GM12875 (cell line): ENCODE data around the gene AFAP1L2.
A peak's percentile ranks its signal among the peaks of the same experiment; 100 is the strongest.

Experiments
- H3K4me3 ChIP-seq: one replicate; pipeline ENCODE4 v1.5.1; 2011; ENCODE audit warnings: low read depth, low read length, control low read depth
- TF ChIP-seq, protein P1 (sequence below): IDR thresholded peaks from 2 replicates; pipeline ENCODE4 v1.5.1; 2011; ENCODE audit warnings: low read depth, mild to moderate bottlenecking, control low read depth, inconsistent platforms, low read length, moderate library complexity, borderline replicate concordance; ENCODE audit not compliant: insufficient read depth

AFAP1L2 gene

DNA sequence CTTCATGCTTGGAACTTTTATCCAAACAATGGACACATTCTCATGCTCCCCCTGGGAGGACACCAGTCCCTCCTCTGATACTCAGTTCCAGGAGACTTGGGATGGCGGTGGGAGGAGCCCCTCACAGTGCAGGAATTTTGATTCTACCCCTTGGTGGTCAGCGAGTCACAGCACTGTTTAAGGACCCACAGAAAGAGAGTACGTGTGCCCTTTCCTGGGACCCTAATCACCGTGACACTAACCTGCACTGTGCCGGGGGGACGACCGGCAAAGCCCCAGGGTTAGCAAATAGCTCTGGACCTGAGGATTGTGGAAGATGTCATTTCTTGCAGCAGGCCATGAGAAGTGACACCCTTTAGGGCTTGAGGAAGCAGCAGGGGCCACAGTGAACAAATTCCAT lies 10.4 kb downstream of the AFAP1L2 start:
- TF ChIP-seq, protein P1, sequence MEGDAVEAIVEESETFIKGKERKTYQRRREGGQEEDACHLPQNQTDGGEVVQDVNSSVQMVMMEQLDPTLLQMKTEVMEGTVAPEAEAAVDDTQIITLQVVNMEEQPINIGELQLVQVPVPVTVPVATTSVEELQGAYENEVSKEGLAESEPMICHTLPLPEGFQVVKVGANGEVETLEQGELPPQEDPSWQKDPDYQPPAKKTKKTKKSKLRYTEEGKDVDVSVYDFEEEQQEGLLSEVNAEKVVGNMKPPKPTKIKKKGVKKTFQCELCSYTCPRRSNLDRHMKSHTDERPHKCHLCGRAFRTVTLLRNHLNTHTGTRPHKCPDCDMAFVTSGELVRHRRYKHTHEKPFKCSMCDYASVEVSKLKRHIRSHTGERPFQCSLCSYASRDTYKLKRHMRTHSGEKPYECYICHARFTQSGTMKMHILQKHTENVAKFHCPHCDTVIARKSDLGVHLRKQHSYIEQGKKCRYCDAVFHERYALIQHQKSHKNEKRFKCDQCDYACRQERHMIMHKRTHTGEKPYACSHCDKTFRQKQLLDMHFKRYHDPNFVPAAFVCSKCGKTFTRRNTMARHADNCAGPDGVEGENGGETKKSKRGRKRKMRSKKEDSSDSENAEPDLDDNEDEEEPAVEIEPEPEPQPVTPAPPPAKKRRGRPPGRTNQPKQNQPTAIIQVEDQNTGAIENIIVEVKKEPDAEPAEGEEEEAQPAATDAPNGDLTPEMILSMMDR, result no peak
- no peak overlapping the region for H3K4me3 ChIP-seq

DNA sequence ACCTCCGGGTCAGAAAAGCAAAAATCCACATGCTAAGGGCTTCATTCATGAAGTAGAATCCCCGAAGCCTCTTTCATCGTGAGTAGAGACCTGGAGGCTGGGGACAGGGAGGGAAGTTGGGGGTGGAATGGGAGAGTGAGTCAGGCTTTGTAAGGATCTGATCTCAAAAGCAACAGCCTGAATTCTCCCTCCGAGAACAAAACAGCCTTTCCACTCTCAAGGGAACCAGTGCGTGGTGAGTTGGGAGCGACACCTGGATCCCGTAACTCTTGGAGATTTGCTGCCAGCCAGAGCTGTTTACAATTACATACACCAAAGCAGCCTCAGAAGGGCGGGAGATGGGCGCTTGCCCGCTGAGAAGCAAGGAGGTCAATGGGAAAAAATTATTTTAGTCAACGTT lies 10.8 kb downstream of the AFAP1L2 start:
- no peak overlapping the region for H3K4me3 ChIP-seq
- TF ChIP-seq, protein P1, result no peak

DNA sequence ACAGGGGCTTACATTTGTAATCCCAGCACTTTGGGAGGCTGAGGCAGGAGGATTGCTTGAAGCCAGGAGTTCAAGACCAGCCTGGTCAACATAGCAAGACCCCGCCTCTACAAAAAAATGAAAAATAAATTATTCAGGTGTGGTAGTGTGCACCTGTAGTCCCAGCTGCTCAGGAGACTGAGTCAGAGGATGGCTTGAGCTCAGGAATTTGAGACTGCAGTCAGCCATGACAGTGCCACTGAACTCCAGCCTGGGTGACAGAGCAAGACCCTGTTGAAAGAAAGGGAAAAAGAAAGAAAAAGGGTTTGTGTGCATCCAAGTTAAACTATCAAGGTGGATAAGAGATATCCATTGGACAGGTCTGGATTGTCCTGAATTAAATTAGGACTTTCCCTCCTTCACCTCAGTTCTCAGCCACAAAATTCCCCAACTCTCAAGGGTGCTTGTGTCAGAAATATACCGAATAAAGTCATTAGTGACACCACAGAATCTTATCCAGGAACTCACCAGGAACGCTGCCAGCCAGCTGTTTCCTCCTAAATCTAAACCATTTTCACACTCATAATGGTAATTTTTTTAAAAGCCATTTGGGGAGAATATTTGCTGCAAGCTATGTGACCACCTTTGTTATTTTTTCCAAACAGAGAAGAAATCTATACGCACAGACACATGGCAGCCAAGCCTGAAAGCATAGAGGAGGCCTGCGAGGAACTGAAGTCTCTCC lies 12.0 kb downstream of the AFAP1L2 start:
- TF ChIP-seq, protein P1, result no peak
- no peak overlapping the region for H3K4me3 ChIP-seq

DNA sequence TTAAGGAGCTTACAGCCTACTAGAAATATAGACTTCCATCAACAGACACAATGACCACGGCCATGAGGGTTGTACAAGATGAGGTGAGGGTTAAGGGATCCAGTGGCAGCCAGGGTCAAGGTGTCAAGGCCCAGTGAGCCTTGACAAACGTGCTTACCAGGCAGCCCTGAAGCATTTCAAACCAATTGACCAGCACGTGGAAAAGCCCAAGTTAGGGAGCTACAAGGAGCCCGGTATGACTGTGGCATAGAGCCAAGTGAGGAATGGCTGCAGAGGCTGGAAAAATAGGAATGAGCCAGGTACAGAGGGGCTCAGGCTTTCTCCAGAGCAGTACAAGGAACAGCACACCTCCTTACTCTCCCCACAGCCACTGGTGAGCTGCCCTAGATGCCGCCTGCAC lies 12.7 kb downstream of the AFAP1L2 start:
- TF ChIP-seq, protein P1, result no peak
- no peak overlapping the region for H3K4me3 ChIP-seq

DNA sequence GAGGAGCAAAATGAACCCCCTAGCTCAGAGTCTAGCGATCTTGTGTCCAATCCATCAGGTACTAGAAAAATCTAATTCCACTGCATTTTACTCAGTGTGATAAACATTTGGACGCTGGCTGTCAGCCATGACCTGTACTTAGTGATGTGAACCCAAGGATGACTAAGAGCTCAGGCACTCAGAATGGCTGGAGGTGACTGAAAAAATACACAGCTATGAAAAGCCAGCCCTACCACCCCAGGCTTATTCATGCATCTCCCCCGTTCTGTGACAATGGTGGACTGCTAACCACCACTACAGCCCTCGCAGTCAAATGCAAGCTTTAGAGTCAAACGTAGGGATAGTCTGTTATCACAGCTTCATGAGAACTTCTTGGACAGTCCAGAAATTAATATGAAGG lies 14.9 kb downstream of the AFAP1L2 start:
- TF ChIP-seq, protein P1, result no peak
- H3K4me3 ChIP-seq, result no peak overlapping the region

DNA sequence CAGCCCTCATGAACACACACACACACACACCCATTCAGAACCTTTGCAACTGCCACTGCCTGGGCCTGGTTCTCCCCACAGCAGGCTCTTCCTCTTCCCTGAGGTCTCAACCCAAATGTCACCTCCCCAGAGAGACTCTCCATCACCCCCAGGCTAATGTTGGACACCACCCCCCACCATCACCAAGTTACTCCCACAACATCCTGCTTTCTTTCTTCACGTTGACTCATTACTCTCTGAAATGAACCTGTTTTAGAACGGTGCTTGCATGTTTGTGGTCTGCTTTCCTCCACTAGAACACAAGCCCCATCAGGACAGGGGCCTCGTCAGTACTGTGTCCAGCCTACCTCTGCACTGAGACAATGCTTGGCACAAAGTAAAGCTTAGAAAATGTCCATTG lies 16.0 kb downstream of the AFAP1L2 start:
- TF ChIP-seq, protein P1, result no peak
- no peak overlapping the region for H3K4me3 ChIP-seq

DNA sequence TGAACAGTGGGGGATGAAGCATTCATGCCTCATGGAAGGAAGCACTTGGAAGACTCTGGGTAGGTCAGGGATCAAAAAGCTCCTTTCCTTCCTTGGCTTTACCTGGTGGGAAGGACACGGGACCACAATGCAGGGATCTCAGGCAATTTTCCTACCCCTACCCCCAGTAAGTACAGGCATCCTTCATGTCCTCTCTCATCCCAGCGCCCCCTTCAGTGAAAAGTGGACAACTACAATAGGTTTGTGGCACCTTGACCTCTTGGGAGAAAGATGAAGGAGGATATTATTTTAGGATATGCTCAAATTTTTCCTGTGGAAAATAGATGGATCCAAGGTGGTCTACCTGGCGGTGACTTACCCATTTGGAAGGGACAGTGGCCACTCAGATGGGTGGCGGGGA lies 16.5 kb downstream of the AFAP1L2 start:
- no peak overlapping the region for H3K4me3 ChIP-seq
- TF ChIP-seq, protein P1, result 0 out of 2 replicates have a peak, but pooled peaks have one; percentile 8
